Stimulated activated naive CD8-positive, alpha-beta T cell treated with anti-CD3 and anti-CD28 coated beads, Interleukin-15, Interleukin-2, amounts not matched to agents 100 ng/mL and 50 ng/mL, for 24 hours (primary cell): ENCODE data around the gene NTRK2.

Source experiments
- H3K27ac Mint-ChIP-seq: one replicate; pipeline ENCODE4 v1.8.0; 2021; ENCODE audit warnings: mild to moderate bottlenecking, mixed read lengths
- H3K27me3 Mint-ChIP-seq: one replicate; pipeline ENCODE4 v1.8.0; 2021; ENCODE audit warnings: mixed read lengths
- H3K36me3 Mint-ChIP-seq: one replicate; pipeline ENCODE4 v1.8.0; 2021; ENCODE audit warnings: low read depth, mixed read lengths
- H3K4me1 Mint-ChIP-seq: one replicate; pipeline ENCODE4 v1.8.0; 2021; ENCODE audit warnings: low read depth, mixed read lengths
- H3K4me3 Mint-ChIP-seq: one replicate; pipeline ENCODE4 v1.8.0; 2021; ENCODE audit warnings: mild to moderate bottlenecking, mixed read lengths
- H3K9me3 Mint-ChIP-seq: one replicate; pipeline ENCODE4 v1.8.0; 2021; ENCODE audit warnings: mixed read lengths

The NTRK2 gene

GRCh38 chr9:84669288-84670137 is at the start of gene NTRK2:
TSS of gene NTRK2 (plus strand) at chr9:84669729. CDS start at chr9:84670749, 1,020 bp downstream.
- peaks cover 77% of the 10 kb centered on the region for H3K27me3 Mint-ChIP-seq
- peaks cover 16% of the 10 kb centered on the region for H3K4me1 Mint-ChIP-seq
- no peak within 1 kb of the TSS for H3K27ac Mint-ChIP-seq
- no peaks in the 10 kb centered on the region for H3K9me3 Mint-ChIP-seq
- no peaks in the 10 kb centered on the region for H3K36me3 Mint-ChIP-seq
- peak within 1 kb of the TSS; percentile 64 for H3K4me3 Mint-ChIP-seq

GRCh38 chr9:84620338-84620737 is 49.2 kb upstream of the NTRK2 start:
- Mint-ChIP-seq H3K4me3 (no peak overlapping the region), H3K36me3 (no peaks in the 10 kb centered on the region), H3K4me1 (no peaks in the 10 kb centered on the region), H3K27ac (no peak overlapping the region), H3K9me3 (no peaks in the 10 kb centered on the region), H3K27me3 (peaks cover 4% of the 10 kb centered on the region)

- Mint-ChIP-seq H3K36me3 (no peaks in the 10 kb centered on the region), H3K27me3 (peaks cover 8% of the 10 kb centered on the region), H3K4me3 (no peak overlapping the region), H3K9me3 (no peaks in the 10 kb centered on the region), H3K4me1 (no peaks in the 10 kb centered on the region), H3K27ac (no peak overlapping the region)
These were observed 47.7 kb upstream of the NTRK2 start for GRCh38 chr9:84621811-84622210.

- Mint-ChIP-seq H3K4me3 (no peak overlapping the region), H3K36me3 (no peaks in the 10 kb centered on the region), H3K9me3 (no peaks in the 10 kb centered on the region), H3K27ac (no peak overlapping the region), H3K27me3 (peaks cover 8% of the 10 kb centered on the region), H3K4me1 (no peaks in the 10 kb centered on the region)
These were observed 46.5 kb upstream of the NTRK2 start for GRCh38 chr9:84622981-84623380.

- peaks cover 6% of the 10 kb centered on the region for H3K9me3 Mint-ChIP-seq
- no peak overlapping the region for H3K4me3 Mint-ChIP-seq
- H3K27ac Mint-ChIP-seq: no peak overlapping the region
- H3K36me3 Mint-ChIP-seq: no peaks in the 10 kb centered on the region
- H3K27me3 Mint-ChIP-seq: no peaks in the 10 kb centered on the region
- no peaks in the 10 kb centered on the region for H3K4me1 Mint-ChIP-seq
These were observed 33.1 kb upstream of the NTRK2 start for GRCh38 chr9:84636436-84636835.

GRCh38 chr9:84642553-84643141 is 26.9 kb upstream of the NTRK2 start:
- Mint-ChIP-seq H3K4me1 (no peaks in the 10 kb centered on the region), H3K9me3 (peaks cover 8% of the 10 kb centered on the region), H3K27ac (no peak overlapping the region), H3K4me3 (no peak overlapping the region), H3K27me3 (no peaks in the 10 kb centered on the region), H3K36me3 (no peaks in the 10 kb centered on the region)

GRCh38 chr9:84647699-84648098 is 21.8 kb upstream of the NTRK2 start:
- Mint-ChIP-seq H3K27me3 (no peaks in the 10 kb centered on the region), H3K4me3 (no peak overlapping the region), H3K27ac (no peak overlapping the region), H3K9me3 (no peaks in the 10 kb centered on the region), H3K4me1 (no peaks in the 10 kb centered on the region), H3K36me3 (no peaks in the 10 kb centered on the region)

GRCh38 chr9:84652496-84653120 is 16.9 kb upstream of the NTRK2 start:
- peaks cover 3% of the 10 kb centered on the region for H3K9me3 Mint-ChIP-seq
- H3K27me3 Mint-ChIP-seq: peaks cover 3% of the 10 kb centered on the region
- H3K4me3 Mint-ChIP-seq: no peak overlapping the region
- H3K36me3 Mint-ChIP-seq: no peaks in the 10 kb centered on the region
- no peaks in the 10 kb centered on the region for H3K4me1 Mint-ChIP-seq
- no peak overlapping the region for H3K27ac Mint-ChIP-seq

- no peak overlapping the region for H3K4me3 Mint-ChIP-seq
- H3K4me1 Mint-ChIP-seq: no peaks in the 10 kb centered on the region
- peaks cover 3% of the 10 kb centered on the region for H3K27me3 Mint-ChIP-seq
- no peak overlapping the region for H3K27ac Mint-ChIP-seq
- no peaks in the 10 kb centered on the region for H3K36me3 Mint-ChIP-seq
- peaks cover 3% of the 10 kb centered on the region for H3K9me3 Mint-ChIP-seq
These were observed 14.1 kb upstream of the NTRK2 start for GRCh38 chr9:84655447-84655846.

- Mint-ChIP-seq H3K36me3 (no peaks in the 10 kb centered on the region), H3K4me3 (no peak overlapping the region), H3K27me3 (peaks cover 3% of the 10 kb centered on the region), H3K9me3 (peaks cover 3% of the 10 kb centered on the region), H3K27ac (no peak overlapping the region), H3K4me1 (no peaks in the 10 kb centered on the region)
These were observed 10.2 kb upstream of the NTRK2 start for GRCh38 chr9:84659313-84659712.

- Mint-ChIP-seq H3K4me1 (no peaks in the 10 kb centered on the region), H3K36me3 (no peaks in the 10 kb centered on the region), H3K27me3 (peaks cover 3% of the 10 kb centered on the region), H3K27ac (no peak overlapping the region), H3K9me3 (peaks cover 3% of the 10 kb centered on the region), H3K4me3 (no peak overlapping the region)
These were observed 9.8 kb upstream of the NTRK2 start for GRCh38 chr9:84659773-84660172.

- peaks cover 16% of the 10 kb centered on the region for H3K4me1 Mint-ChIP-seq
- peak overlapping the region; percentile 13 for H3K4me3 Mint-ChIP-seq
- no peaks in the 10 kb centered on the region for H3K36me3 Mint-ChIP-seq
- H3K9me3 Mint-ChIP-seq: no peaks in the 10 kb centered on the region
- peaks cover 61% of the 10 kb centered on the region for H3K27me3 Mint-ChIP-seq
- no peak overlapping the region for H3K27ac Mint-ChIP-seq
These were observed 1.8 kb upstream of the NTRK2 start for GRCh38 chr9:84667571-84668195.

- Mint-ChIP-seq H3K4me3 (peak overlapping the region; percentile 64), H3K27me3 (peaks cover 69% of the 10 kb centered on the region), H3K9me3 (no peaks in the 10 kb centered on the region), H3K4me1 (peaks cover 16% of the 10 kb centered on the region), H3K36me3 (no peaks in the 10 kb centered on the region), H3K27ac (no peak overlapping the region)
These were observed 1.1 kb upstream of the NTRK2 start for GRCh38 chr9:84668196-84669012.

- Mint-ChIP-seq H3K27me3 (peaks cover 74% of the 10 kb centered on the region), H3K4me1 (peaks cover 16% of the 10 kb centered on the region), H3K36me3 (no peaks in the 10 kb centered on the region), H3K4me3 (peak overlapping the region; percentile 64), H3K9me3 (no peaks in the 10 kb centered on the region), H3K27ac (no peak overlapping the region)
These were observed 579 bp upstream of the NTRK2 start for GRCh38 chr9:84669013-84669287.
